ENCODE data around the gene SLC12A3.
"Not testable (repeated sequence)": the region's sequence is repeated elsewhere in the genome, so short reads cannot be mapped to it uniquely, and the experiment has no call there.

The SLC12A3 gene

DNA sequence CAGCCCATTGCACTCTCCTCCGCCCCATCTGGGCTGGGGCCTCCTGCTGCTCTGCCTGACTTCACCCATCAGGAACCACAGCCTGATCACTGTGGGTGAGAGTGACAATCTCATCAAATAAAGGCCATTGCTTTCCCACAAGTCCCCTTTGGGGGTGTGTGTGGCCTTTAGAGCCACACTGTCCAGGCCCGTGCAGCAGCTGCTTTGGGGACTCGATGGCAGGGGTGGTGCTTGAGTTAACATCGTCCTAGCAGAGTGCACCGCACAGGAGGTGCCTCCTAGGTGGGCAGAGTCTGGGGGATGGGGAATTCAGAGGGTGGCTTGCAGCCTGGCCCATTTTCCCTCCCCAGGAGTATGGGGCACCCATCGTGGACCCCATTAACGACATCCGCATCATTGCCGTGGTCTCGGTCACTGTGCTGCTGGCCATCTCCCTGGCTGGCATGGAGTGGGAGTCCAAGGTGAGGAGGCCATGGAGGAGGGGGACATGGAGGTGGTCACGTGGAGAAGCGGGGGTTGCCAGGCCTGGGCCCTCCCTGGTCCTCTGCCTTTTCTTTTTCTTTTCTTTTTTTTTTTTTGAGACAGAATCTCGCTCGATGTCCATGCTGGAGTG lies 5.4 kb downstream of the SLC12A3 start:
- H3K36me3 Mint-ChIP-seq = no peaks in the 10 kb centered on the region
- H3K27ac Mint-ChIP-seq = no peak overlapping the region
- H3K4me3 Mint-ChIP-seq = no peak overlapping the region
- no peaks in the 10 kb centered on the region for H3K9me3 Mint-ChIP-seq (ENCODE audit: low read depth)
- H3K27me3 Mint-ChIP-seq = no peaks in the 10 kb centered on the region
- H3K4me1 Mint-ChIP-seq (ENCODE audit: low read depth) = peaks cover 2% of the 10 kb centered on the region

DNA sequence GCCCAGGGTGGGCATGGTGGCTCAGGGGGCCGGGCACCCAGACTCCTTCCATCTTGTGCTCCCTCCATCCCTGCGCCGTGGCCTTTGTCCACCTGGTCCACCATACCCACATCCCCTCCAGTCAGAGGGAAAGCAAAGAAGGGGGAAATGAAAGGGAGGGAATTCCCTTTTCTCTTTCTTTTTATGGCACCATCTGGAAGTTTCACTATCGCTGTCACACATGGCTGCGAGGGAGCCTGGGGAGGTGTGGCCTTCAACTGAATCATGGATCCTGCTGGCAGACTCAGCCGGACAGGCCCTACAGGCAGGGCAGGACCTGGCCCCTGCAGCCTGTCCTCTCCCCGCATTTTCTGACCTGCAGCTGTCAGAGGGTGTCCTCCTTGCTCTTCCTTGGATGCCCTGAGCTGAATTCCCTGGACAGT lies 6.2 kb downstream of the SLC12A3 start:
- no peaks in the 10 kb centered on the region for H3K36me3 Mint-ChIP-seq
- no peaks in the 10 kb centered on the region for H3K9me3 Mint-ChIP-seq (ENCODE audit: low read depth)
- H3K27ac Mint-ChIP-seq = no peak overlapping the region
- no peaks in the 10 kb centered on the region for H3K27me3 Mint-ChIP-seq
- no peak overlapping the region for H3K4me3 Mint-ChIP-seq
- H3K4me1 Mint-ChIP-seq (ENCODE audit: low read depth) = peaks cover 2% of the 10 kb centered on the region

DNA sequence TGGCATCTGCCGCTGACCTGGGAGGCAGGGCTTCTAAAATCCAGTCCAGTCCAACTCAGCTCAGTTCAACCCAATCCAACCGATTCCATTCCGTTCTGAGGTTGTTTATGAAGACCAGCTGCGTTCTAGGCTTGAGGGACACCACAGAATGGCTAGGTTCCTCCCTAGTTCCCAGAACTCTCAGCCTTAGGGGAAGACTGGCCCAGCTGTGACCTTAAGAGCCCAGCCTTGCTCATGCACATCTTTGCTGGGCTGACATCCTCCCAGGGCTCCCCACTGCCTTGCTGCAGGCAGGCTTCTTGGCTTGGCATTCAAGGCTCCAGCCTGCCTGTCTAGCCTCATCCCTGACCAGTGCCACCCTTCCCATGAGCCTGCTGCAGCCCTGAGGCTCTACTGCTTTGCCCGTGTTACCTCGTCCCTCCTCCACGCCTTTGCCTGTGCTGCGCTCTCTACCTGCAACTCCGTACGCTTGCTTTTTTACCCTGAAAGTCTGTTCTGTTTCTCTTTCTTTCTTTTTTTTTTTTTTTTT lies 7.9 kb downstream of the SLC12A3 start:
- Mint-ChIP-seq H3K27ac (no peak overlapping the region), H3K4me1 (ENCODE audit: low read depth) (no peaks in the 10 kb centered on the region), H3K4me3 (no peak overlapping the region), H3K9me3 (ENCODE audit: low read depth) (no peaks in the 10 kb centered on the region), H3K27me3 (no peaks in the 10 kb centered on the region), H3K36me3 (no peaks in the 10 kb centered on the region)

DNA sequence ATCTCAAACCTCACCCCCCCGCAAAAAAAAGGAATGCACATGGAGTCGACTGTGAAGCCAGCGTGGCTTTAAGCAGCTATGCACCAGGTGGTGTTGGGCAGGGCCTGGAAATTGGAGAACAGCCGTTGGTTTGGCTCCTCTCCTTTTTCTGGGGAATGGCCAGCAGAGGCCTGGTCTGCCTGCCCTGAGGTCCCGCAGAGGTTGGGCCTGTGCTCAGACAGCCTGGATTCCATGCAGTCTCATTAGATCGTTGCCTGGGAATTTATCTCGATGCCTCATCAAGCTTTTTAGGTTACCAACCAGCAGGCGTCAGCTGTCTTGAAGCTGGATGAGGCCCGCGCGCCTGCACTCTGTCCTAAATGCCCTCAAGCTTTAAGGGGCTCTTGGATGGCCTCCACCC lies 9.8 kb downstream of the SLC12A3 start:
- no peaks in the 10 kb centered on the region for H3K9me3 Mint-ChIP-seq (ENCODE audit: low read depth)
- no peaks in the 10 kb centered on the region for H3K36me3 Mint-ChIP-seq
- H3K27ac Mint-ChIP-seq = no peak overlapping the region
- H3K27me3 Mint-ChIP-seq = no peaks in the 10 kb centered on the region
- no peaks in the 10 kb centered on the region for H3K4me1 Mint-ChIP-seq (ENCODE audit: low read depth)
- no peak overlapping the region for H3K4me3 Mint-ChIP-seq

DNA sequence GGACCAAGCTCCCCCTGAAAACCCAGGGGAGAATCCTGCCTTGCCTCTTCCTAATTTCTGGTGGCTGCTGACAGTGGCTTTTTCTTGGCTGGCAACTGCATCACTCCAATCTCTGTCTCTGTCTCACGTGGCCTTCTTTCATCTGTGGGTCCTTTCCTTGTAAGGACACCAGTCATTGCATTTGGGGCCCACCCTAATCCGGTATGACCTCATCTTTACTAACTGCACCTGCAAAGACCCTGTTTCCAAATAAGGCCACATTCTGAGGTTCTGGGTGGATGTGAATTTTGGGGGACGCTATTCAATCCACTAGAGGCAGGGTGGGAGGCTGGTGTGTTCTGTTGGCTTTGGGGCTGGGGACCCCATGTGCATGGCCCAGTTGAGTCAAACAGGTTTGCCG lies 11.0 kb downstream of the SLC12A3 start:
- no peaks in the 10 kb centered on the region for H3K4me1 Mint-ChIP-seq (ENCODE audit: low read depth)
- no peaks in the 10 kb centered on the region for H3K27me3 Mint-ChIP-seq
- H3K9me3 Mint-ChIP-seq (ENCODE audit: low read depth) = no peaks in the 10 kb centered on the region
- no peaks in the 10 kb centered on the region for H3K36me3 Mint-ChIP-seq
- no peak overlapping the region for H3K27ac Mint-ChIP-seq
- no peak overlapping the region for H3K4me3 Mint-ChIP-seq

DNA sequence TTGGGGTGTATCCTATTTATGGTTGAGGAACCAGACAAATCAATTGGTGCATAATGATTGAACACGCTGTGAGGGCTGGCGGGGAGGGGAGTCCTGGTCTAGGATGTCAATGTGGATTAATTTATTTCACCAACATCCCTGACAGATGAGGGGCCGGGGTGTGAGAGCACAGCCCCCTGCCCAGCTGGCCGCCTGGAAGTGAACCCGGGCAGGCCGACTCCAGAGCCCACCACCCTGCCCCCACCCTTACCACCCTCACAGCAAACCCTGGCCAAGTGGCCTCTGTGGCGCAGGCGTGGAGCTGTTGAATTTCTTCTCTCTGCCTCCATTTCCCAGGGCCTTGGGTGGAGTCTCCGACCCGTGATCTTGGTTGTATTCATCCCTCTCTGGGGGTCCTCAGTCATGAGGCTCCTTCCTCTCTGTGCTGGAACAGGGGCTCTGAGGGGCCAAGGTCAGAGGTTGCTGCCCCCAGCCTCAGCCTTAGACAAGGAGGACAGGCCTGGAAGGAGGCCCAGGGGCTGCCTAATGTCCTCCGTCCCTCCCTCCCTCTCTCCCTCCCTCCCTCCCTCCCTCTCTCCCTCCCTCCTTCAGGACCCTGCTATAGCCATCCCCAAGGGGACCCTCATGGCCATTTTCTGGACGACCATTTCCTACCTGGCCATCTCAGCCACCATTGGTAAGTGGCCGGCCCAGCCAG lies 12.6 kb downstream of the SLC12A3 start:
- no peaks in the 10 kb centered on the region for H3K36me3 Mint-ChIP-seq
- H3K9me3 Mint-ChIP-seq (ENCODE audit: low read depth) = no peaks in the 10 kb centered on the region
- H3K4me3 Mint-ChIP-seq = no peak overlapping the region
- no peak overlapping the region for H3K27ac Mint-ChIP-seq
- H3K4me1 Mint-ChIP-seq (ENCODE audit: low read depth) = no peaks in the 10 kb centered on the region
- no peaks in the 10 kb centered on the region for H3K27me3 Mint-ChIP-seq

DNA sequence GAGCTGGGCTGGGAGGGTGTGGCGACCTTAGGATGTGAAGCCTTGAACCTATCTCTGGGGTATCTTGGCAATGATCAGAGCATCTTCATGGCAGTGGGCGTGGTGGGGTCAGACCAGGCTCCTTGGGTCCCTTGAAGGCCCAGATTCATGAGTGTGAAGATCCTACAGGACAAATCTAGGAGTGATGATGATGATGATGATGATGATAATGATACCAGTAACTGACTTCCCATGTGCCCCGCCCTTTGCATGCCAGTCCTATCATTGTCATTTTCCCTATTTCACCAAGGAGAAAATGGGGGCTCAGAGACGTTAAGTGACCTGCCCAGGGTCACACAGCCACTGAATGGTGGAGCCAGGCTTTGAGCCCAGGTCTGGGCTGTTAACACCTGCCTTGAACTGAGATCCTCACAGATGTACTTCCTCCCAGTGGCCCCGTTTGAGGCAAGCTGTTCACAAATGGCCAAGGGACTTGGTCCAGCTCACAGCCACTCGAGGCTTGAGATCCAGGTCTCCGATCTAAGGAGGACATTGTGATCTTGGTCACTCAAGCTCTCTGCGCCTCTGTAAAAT lies 13.4 kb downstream of the SLC12A3 start:
- no peak overlapping the region for H3K27ac Mint-ChIP-seq
- H3K4me1 Mint-ChIP-seq (ENCODE audit: low read depth) = no peaks in the 10 kb centered on the region
- H3K9me3 Mint-ChIP-seq (ENCODE audit: low read depth) = no peaks in the 10 kb centered on the region

DNA sequence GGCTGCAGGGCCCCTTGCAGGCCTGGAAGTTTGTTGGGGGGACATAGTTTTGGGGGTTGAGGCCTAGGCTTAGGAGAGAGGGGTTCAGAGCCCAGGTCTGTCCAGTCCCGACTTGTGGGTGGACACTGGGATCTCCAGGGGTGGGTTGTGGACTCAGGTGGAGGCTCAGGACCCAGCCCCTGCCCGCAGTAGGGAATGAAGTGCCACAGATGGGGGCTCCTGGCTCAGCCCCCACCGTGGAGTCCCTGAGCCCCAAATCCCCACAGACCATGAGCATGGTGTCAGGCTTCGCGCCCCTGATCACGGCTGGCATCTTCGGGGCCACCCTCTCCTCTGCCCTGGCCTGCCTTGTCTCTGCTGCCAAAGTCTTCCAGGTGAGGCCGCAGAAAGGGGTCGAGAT lies 14.3 kb downstream of the SLC12A3 start:
- Mint-ChIP-seq H3K27me3 (no peaks in the 10 kb centered on the region), H3K9me3 (ENCODE audit: low read depth) (no peaks in the 10 kb centered on the region), H3K36me3 (no peaks in the 10 kb centered on the region), H3K4me1 (ENCODE audit: low read depth) (no peaks in the 10 kb centered on the region), H3K4me3 (no peak overlapping the region), H3K27ac (no peak overlapping the region)

More for the DNA sequence above, 13.4 kb downstream of the SLC12A3 start:
- Mint-ChIP-seq H3K27me3 (no peaks in the 10 kb centered on the region), H3K36me3 (no peaks in the 10 kb centered on the region), H3K4me3 (no peak overlapping the region)

DNA sequence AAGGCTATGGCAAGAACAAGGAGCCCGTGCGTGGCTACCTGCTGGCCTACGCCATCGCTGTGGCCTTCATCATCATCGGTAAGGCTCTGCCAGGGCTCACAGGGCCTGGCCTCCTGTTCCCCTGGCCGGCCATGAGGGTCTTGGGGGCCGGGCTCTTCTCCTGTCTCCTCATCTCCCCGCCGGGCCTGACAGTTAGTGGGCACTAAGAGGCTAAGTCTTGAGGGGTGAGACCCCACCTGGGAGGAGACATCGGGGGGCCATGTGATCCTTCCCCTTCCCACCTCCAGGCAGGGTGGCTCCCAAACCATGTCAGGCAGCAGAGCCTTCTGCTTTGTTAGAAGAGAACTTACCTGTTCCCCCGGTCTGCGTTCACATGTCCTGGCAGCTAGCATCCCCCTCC lies 15.2 kb downstream of the SLC12A3 start:
- no peaks in the 10 kb centered on the region for H3K4me1 Mint-ChIP-seq (ENCODE audit: low read depth)
- H3K27me3 Mint-ChIP-seq = no peaks in the 10 kb centered on the region
- H3K9me3 Mint-ChIP-seq (ENCODE audit: low read depth) = no peaks in the 10 kb centered on the region
- no peak overlapping the region for H3K4me3 Mint-ChIP-seq
- no peaks in the 10 kb centered on the region for H3K36me3 Mint-ChIP-seq
- H3K27ac Mint-ChIP-seq = no peak overlapping the region

DNA sequence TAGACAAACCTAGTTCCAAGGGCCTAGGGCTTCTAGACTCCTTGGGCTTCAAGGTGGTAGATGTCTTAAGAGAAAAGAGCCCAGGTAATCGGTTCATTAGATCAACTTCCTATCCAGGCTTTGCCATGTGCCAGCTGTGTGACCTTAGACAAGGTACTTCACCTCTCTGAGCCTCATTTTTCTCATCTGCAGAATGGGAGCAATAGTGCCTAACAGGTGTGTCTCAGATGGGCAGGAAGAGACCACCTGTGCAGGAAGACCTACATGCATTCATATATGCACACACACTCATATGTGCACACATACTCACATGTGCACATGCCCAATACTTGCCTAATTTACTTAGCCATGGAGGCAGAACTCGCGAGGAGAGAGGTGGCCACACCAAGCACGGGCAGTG lies 15.7 kb downstream of the SLC12A3 start:
- Mint-ChIP-seq H3K27ac (no peak overlapping the region), H3K4me1 (ENCODE audit: low read depth) (no peaks in the 10 kb centered on the region), H3K9me3 (ENCODE audit: low read depth) (no peaks in the 10 kb centered on the region), H3K4me3 (no peak overlapping the region), H3K27me3 (no peaks in the 10 kb centered on the region), H3K36me3 (no peaks in the 10 kb centered on the region)

DNA sequence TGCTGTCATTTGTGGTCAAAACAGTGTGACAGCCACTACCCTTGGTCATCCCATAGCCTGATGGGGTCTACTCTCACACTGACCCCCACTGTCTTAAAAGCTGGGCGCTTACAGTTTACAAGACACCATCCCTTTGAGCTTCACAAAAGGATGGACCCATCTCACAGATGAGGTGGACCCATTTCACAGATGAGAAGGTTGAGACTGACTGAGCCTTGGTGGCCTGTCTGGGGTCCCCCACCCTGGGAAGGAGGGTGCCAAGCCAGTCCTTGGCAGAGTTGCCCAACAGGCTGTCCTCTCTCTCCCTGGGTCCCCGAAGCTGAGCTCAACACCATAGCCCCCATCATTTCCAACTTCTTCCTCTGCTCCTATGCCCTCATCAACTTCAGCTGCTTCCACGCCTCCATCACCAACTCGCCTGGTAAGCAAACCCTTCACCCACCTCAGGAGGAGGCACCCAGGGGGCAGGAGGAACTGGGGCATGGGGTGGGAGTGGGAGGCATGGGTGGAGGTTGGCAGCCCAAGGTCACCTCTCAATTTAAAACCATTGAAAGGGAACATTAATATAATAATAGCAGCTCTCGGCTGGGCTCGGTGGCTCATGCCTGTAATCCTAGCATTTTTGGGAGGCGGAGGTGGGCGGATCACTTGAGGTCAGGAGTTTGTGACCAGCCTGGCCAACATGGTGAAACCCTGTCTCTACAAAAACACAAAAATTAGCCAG lies 17.2 kb downstream of the SLC12A3 start:
- H3K4me3 Mint-ChIP-seq = no peak overlapping the region
- H3K27me3 Mint-ChIP-seq = no peaks in the 10 kb centered on the region
- H3K27ac Mint-ChIP-seq = no peak overlapping the region
- no peaks in the 10 kb centered on the region for H3K9me3 Mint-ChIP-seq (ENCODE audit: low read depth)
- H3K36me3 Mint-ChIP-seq = no peaks in the 10 kb centered on the region
- no peaks in the 10 kb centered on the region for H3K4me1 Mint-ChIP-seq (ENCODE audit: low read depth)

DNA sequence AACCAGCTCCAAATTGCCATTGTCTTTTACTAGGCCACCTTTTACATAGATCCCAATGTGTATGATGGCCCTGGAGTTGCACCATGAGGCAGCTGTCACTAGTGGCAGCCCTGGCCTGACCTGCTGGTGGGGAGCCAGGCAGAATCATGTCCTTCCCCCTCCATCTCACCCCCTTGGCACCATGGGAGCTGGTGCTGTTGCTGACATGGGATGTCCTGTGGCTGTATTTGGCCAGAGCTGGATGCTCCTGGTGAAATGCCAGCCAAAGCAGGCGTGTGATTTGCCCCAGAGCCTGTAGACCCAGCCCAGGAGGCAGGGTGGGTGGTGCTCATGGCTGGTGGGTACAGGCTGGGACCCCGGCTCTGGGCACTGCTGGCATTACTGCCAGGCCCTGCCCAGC lies 18.6 kb downstream of the SLC12A3 start:
- Mint-ChIP-seq H3K4me3 (no peak overlapping the region), H3K9me3 (ENCODE audit: low read depth) (no peaks in the 10 kb centered on the region), H3K36me3 (no peaks in the 10 kb centered on the region), H3K4me1 (ENCODE audit: low read depth) (no peaks in the 10 kb centered on the region), H3K27me3 (no peaks in the 10 kb centered on the region), H3K27ac (no peak overlapping the region)

DNA sequence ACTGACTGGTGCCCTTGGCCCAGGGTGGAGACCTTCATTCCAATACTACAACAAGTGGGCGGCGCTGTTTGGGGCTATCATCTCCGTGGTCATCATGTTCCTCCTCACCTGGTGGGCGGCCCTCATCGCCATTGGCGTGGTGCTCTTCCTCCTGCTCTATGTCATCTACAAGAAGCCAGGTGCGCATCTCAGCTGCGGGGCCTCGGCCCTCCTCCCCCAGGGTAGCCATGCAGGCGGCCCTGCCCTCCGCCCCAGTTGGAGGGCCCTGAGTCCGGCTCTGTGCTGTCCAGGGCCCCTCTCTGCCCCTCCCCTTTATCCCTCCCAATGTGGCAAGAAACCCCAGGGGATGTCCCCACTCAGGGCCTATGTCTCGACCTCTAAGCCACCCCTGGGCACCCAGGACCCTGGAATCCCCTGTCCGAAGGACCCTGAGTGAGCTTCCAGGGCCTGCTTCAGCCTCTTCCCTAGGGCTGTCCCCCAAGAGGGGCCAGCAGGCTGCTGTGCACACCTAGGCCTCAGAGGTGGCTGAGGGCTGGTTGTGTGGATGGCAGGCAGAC lies 19.1 kb downstream of the SLC12A3 start:
- no peak overlapping the region for H3K4me3 Mint-ChIP-seq
- no peaks in the 10 kb centered on the region for H3K27me3 Mint-ChIP-seq
- H3K4me1 Mint-ChIP-seq (ENCODE audit: low read depth) = no peaks in the 10 kb centered on the region
- no peaks in the 10 kb centered on the region for H3K36me3 Mint-ChIP-seq
- no peak overlapping the region for H3K27ac Mint-ChIP-seq
- H3K9me3 Mint-ChIP-seq (ENCODE audit: low read depth) = no peaks in the 10 kb centered on the region

DNA sequence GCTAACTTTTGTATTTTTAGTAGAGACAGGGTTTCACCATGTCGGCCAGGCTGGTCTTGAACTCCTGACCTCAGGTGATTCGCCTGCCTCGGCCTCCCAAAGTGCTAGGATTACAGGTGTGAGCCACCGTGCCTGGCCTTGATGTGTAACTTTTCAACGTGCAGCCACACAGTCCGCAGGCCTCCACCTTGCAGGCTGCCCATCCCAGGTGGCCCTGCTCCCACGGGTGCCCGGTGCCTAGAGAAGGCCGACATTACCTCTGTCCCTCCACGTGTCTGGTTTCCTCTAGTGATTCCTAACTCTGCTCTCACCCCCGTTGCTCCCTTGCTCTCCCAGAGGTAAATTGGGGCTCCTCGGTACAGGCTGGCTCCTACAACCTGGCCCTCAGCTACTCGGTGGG lies 19.9 kb downstream of the SLC12A3 start:
- H3K27me3 Mint-ChIP-seq; H3K9me3 Mint-ChIP-seq (ENCODE audit: low read depth); H3K36me3 Mint-ChIP-seq; H3K4me3 Mint-ChIP-seq; H3K4me1 Mint-ChIP-seq (ENCODE audit: low read depth); H3K27ac Mint-ChIP-seq: not testable (repeated sequence)

Measured in activated naive CD8-positive, alpha-beta T cell (primary cell).